ENCODE results near the gene OTUD3. TPM values are rescaled to one million over a fixed set of nuclear protein-coding genes. Genes with fewer than 3 reads are reported as not detected.

OTUD3 gene
- total and polyA plus RNA-seq, 2 of the 13 experiments (the other 11 are each of a cell fraction or from before 2014, with no cell fraction given), result 5.2 to 7.5 TPM

DNA sequence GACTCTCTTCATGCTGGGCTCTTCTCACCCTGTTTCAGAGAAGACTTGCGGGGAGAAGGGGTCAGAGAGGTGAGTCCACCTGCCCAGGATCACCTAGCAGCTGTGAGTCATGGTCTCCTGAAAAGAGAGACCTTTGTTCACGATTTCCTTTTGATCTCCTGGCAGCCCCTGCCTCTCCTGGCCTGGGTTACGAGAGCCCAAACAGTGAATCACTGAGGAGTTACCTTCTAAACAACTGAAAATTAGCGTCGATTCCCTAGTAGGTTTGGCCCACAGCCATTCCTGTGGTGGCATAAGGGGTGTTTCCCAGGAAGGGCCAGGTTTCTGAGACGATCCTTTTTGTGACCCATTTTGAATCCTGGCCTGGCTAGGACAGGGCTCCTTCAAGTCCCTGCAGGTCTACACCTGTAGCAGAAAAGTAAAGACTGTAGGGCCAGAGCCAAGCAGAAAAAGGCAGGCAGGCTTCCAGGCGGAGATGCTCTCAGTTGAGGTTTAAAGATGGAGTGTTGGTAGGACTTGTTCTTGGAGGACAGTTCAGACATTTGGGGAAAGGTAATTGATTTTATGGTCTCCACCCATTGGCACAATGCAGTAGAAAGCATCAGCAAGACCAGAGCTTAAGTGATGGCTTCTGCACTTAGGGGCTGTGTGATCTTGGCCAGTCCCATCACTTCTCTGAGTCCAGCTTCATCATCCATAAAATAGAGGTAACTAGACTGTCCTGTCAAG, 43.3 kb downstream of the OTUD3 start (continued):
- TF ChIP-seq ZNF350 (CRISPR knock-in tag; IDR thresholded peaks at IDR 0.05; ENCODE audit: borderline replicate concordance, low read depth) (no peak), SSRP1 (CRISPR knock-in tag; IDR thresholded peaks at IDR 0.05) (no peak; the same call in 1 of the 2 replicates), SUZ12 (IDR thresholded peaks at IDR 0.05; ENCODE audit: low read depth, low read length) (no peak), ZNF670 (CRISPR knock-in tag; IDR thresholded peaks at IDR 0.05; ENCODE audit: borderline replicate concordance) (no peak), NR2F1 (CRISPR knock-in tag; IDR thresholded peaks at IDR 0.05) (peak; percentile 83 to 88), ZNF660 (CRISPR knock-in tag; IDR thresholded peaks at IDR 0.05; ENCODE audit: borderline replicate concordance, low read depth) (no peak), MBNL3 (CRISPR knock-in tag; conservative IDR thresholded peaks at IDR 0.05) (no peak), HIVEP1 (CRISPR knock-in tag; IDR thresholded peaks at IDR 0.05) (peak; percentile 76), SOX13 (IDR thresholded peaks at IDR 0.05) (no peak; the same call in 1 of the 2 replicates), SOX13 (CRISPR knock-in tag; conservative IDR thresholded peaks at IDR 0.05 in 1 of 2, IDR thresholded peaks at IDR 0.05 in 1 of 2) (peak in 1 of 2 experiments; percentile 89; a peak in 2 of 4 replicates), PCBP1 (IDR thresholded peaks at IDR 0.05; ENCODE audit: borderline replicate concordance, low read depth, low read length) (no peak), ZNF598 (CRISPR knock-in tag; IDR thresholded peaks at IDR 0.05; ENCODE audit: borderline replicate concordance) (no peak), ZNF7 (CRISPR knock-in tag; IDR thresholded peaks at IDR 0.05) (no peak), ZNF766 (CRISPR knock-in tag; IDR thresholded peaks at IDR 0.05; ENCODE audit: borderline replicate concordance) (no peak), ZNF382 (CRISPR knock-in tag; IDR thresholded peaks at IDR 0.05; ENCODE audit: borderline replicate concordance) (no peak), GTF3A (CRISPR knock-in tag; conservative IDR thresholded peaks at IDR 0.05) (no peak), SIN3A (IDR thresholded peaks at IDR 0.05; ENCODE audit: borderline replicate concordance, low read depth, low read length) (no peak), TBX2 (CRISPR knock-in tag; IDR thresholded peaks at IDR 0.05; ENCODE audit: borderline replicate concordance) (peak; percentile 89), ZNF136 (CRISPR knock-in tag; IDR thresholded peaks at IDR 0.05; ENCODE audit: low read depth) (no peak), PRMT3 (CRISPR knock-in tag; IDR thresholded peaks at IDR 0.05; ENCODE audit: borderline replicate concordance, low read depth) (no peak), ZNF678 (CRISPR knock-in tag; IDR thresholded peaks at IDR 0.05) (no peak), ZNF24 (IDR thresholded peaks at IDR 0.05) (no peak), JUN (CRISPR knock-in tag; IDR thresholded peaks at IDR 0.05) (peak; percentile 90), ZNF274 (CRISPR knock-in tag; IDR thresholded peaks at IDR 0.05) (no peak), ZNF782 (CRISPR knock-in tag; IDR thresholded peaks at IDR 0.05; ENCODE audit: borderline replicate concordance) (no peak), SNRNP70 (IDR thresholded peaks at IDR 0.05; ENCODE audit: low read depth, low read length) (no peak), HDAC6 (IDR thresholded peaks at IDR 0.05; ENCODE audit: low read depth, low read length) (no peak)
- TF ChIP-seq, protein P1, sequence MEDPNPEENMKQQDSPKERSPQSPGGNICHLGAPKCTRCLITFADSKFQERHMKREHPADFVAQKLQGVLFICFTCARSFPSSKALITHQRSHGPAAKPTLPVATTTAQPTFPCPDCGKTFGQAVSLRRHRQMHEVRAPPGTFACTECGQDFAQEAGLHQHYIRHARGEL (CRISPR knock-in tag; IDR thresholded peaks at IDR 0.05), result no peak
- TF ChIP-seq, protein P2, sequence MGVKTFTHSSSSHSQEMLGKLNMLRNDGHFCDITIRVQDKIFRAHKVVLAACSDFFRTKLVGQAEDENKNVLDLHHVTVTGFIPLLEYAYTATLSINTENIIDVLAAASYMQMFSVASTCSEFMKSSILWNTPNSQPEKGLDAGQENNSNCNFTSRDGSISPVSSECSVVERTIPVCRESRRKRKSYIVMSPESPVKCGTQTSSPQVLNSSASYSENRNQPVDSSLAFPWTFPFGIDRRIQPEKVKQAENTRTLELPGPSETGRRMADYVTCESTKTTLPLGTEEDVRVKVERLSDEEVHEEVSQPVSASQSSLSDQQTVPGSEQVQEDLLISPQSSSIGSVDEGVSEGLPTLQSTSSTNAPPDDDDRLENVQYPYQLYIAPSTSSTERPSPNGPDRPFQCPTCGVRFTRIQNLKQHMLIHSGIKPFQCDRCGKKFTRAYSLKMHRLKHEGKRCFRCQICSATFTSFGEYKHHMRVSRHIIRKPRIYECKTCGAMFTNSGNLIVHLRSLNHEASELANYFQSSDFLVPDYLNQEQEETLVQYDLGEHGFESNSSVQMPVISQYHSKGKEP (CRISPR knock-in tag; IDR thresholded peaks at IDR 0.05), result no peak
